Peyer's patch (tissue), 4 donors: Measurements from ENCODE around the gene YARS1. TPM values are rescaled to one million over a fixed set of nuclear protein-coding genes. Genes with fewer than 3 reads are reported as not detected.
A peak's percentile ranks its signal among the peaks of the same experiment; 100 is the strongest.

ENCODE experiments used
- DNase-seq, 3 donors: peaks; one replicate each; pipeline ENCODE4 v3.0.0-alpha.2; 2017 to 2019
- H3K27ac ChIP-seq, 4 donors: fragments of 200-600 bp; sonication (generic); one replicate each; pipeline ENCODE4 v1.5.1; 2016 to 2019
- H3K27me3 ChIP-seq, 2 donors: fragments of 200-600 bp; sonication (generic); one replicate each; pipeline ENCODE4 v1.5.1; 2019
- H3K36me3 ChIP-seq, 3 donors: fragments of 200-600 bp; sonication (generic); one replicate each; pipeline ENCODE4 v1.5.1; 2016 to 2019
- H3K4me1 ChIP-seq, 4 donors: fragments of 200-600 bp; sonication (generic); one replicate each; pipeline ENCODE4 v1.5.1; 2016 to 2019
- H3K4me3 ChIP-seq, 4 donors: fragments of 200-600 bp; sonication (generic); 1 replicate in 3 of 4; 2 replicates in 1 of 4; pipeline ENCODE4 v1.5.1; 2016 to 2019; ENCODE audit warnings: mild to moderate bottlenecking in 1 of 4
- H3K9me3 ChIP-seq, 4 donors: fragments of 200-600 bp; sonication (generic); one replicate each; pipeline ENCODE4 v1.5.1; 2016 to 2019; ENCODE audit warnings: mild to moderate bottlenecking in 1 of 4
- CTCF ChIP-seq, 6 experiments: fragments of 450-650 bp in 4 of 6; fragments of 200-600 bp in 2 of 6; sonication (generic) in 1 of 6; IDR thresholded peaks; one replicate each; pipeline ENCODE4 v1.5.1; 2017 to 2019; ENCODE audit warnings: antibody characterized with exemption in 6 of 6, mild to moderate bottlenecking in 3 of 6, moderate library complexity in 1 of 6
- POLR2A ChIP-seq, 2 donors: fragments of 450-650 bp; IDR thresholded peaks; one replicate each; pipeline ENCODE4 v1.5.1; 2017; ENCODE audit warnings: antibody characterized with exemption in 2 of 2, mild to moderate bottlenecking in 2 of 2, moderate library complexity in 2 of 2
- total RNA-seq, 4 donors: library from RNA; depleted of rRNA; stranded (reverse); fragments of >200 nt; gene quantifications; one replicate each; pipeline ENCODE4 v1.1.0, GENCODE V29; 2016

Gene YARS1
- total RNA-seq, 4 donors from 2014 or later: 29.6 to 93.3 (median 50.4) TPM

- peak in 1 of 3 donors; percentile 40 for DNase-seq
- H3K36me3 ChIP-seq: peaks cover 0 to 78% (median 0%) of the 10 kb centered on the region in 3 donors
- H3K4me1 ChIP-seq: no peaks in the 10 kb centered on the region
- H3K9me3 ChIP-seq: no peaks in the 10 kb centered on the region
- peak overlapping the region in 1 of 4 donors; percentile 10 for H3K27ac ChIP-seq
- no peak for TF ChIP-seq POLR2A (IDR thresholded peaks at IDR 0.05)
- no peak for TF ChIP-seq CTCF (IDR thresholded peaks at IDR 0.05)
- no peak overlapping the region for H3K4me3 ChIP-seq
- H3K27me3 ChIP-seq: no peaks in the 10 kb centered on the region
Observed at GRCh38 chr1:32780628-32781234, 36.4 kb downstream of the YARS1 start.

GRCh38 chr1:32780005-32780404, 37.2 kb downstream of the YARS1 start:
- H3K36me3 ChIP-seq: peaks cover 0 to 78% (median 0%) of the 10 kb centered on the region in 3 donors
- H3K9me3 ChIP-seq: no peaks in the 10 kb centered on the region
- no peaks in the 10 kb centered on the region for H3K4me1 ChIP-seq
- H3K4me3 ChIP-seq: no peak overlapping the region
- H3K27me3 ChIP-seq: no peaks in the 10 kb centered on the region
- DNase-seq: peak in 1 of 3 donors; percentile 46
- no peak overlapping the region for H3K27ac ChIP-seq
- TF ChIP-seq CTCF (IDR thresholded peaks at IDR 0.05) (no peak), POLR2A (IDR thresholded peaks at IDR 0.05) (no peak)

DNA sequence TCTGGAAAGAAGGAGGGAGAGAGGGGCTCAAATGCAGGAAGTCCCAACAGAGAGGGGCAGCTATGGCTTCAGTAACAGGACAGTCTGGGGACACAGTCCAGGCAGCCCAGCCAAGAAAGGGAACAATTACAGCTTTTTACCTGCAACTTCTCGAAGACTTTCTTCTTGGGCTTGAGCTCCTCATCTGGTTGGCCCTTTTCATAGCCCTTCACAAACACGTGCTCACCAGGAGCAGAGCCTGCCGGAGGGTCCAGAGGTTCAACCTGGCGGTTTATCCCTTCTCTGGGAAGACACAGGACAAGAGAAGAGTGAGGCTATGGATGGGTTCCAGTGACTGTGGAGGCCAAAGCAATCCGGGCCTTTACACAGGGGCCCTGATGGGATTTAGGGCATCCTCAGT, 37.9 kb downstream of the YARS1 start:
- no peak for TF ChIP-seq POLR2A (IDR thresholded peaks at IDR 0.05)
- no peak for TF ChIP-seq CTCF (IDR thresholded peaks at IDR 0.05)

DNA sequence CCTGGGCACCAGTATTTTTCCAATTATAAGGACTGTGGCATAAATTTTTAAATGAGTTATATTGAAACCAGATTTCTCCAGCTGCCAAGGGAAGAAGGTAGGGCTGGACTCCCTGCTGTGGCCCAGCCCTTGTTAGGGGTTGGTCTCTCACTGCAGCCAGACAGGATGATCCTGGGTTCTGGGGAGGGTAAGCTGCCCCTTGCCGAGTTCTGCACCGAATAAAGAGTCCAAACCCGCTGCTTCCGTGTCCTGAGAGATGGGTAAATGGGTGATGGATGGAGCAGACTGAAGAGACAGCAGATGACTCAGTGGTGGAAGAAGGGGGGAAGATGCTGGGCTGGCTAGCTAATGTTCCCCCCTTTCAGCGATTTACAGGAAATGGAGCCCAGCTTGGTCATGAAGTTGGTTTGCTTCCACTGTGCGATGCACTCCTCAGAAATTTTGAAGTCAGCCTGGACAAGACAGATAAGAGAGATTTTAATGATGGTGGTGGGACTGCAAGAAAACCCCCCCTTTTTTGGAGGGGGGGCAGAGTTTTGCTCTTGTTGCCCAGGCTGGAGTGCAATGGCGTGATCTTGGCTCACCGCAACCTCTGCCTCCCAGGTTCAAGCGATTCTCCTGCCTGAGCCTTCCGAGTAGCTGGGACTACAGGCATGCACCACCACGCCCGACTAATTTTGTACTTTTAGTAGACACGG, 41.4 kb downstream of the YARS1 start:
- TF ChIP-seq POLR2A (IDR thresholded peaks at IDR 0.05) (no peak), CTCF (IDR thresholded peaks at IDR 0.05) (no peak)
- no peaks in the 10 kb centered on the region for H3K4me1 ChIP-seq
- H3K36me3 ChIP-seq: peaks cover 0 to 73% (median 0%) of the 10 kb centered on the region in 3 donors

More for the DNA sequence above, 37.9 kb downstream of the YARS1 start:
- Histone ChIP-seq H3K4me3 (no peak overlapping the region), H3K36me3 (peaks cover 0 to 80% (median 0%) of the 10 kb centered on the region in 3 donors), H3K9me3 (no peaks in the 10 kb centered on the region), H3K27me3 (no peaks in the 10 kb centered on the region), H3K4me1 (no peaks in the 10 kb centered on the region), H3K27ac (no peak overlapping the region)
- peak in 1 of 3 donors; percentile 40 for DNase-seq

GRCh38 chr1:32774950-32775634, 42.1 kb downstream of the YARS1 start:
- Histone ChIP-seq H3K27me3 (no peaks in the 10 kb centered on the region), H3K9me3 (no peaks in the 10 kb centered on the region), H3K27ac (peak overlapping the region in 1 of 4 donors; percentile 9), H3K4me3 (no peak overlapping the region), H3K4me1 (no peaks in the 10 kb centered on the region), H3K36me3 (peaks cover 0 to 73% (median 0%) of the 10 kb centered on the region in 3 donors)
- TF ChIP-seq CTCF (IDR thresholded peaks at IDR 0.05) (no peak), POLR2A (IDR thresholded peaks at IDR 0.05) (no peak)
- peak in 1 of 3 donors; percentile 30 for DNase-seq

More for the DNA sequence above, 41.4 kb downstream of the YARS1 start:
- H3K4me3 ChIP-seq: no peak overlapping the region
- no peaks in the 10 kb centered on the region for H3K9me3 ChIP-seq
- peak overlapping the region in 1 of 4 donors; percentile 9 for H3K27ac ChIP-seq
- DNase-seq: peak in 1 of 3 donors; percentile 40
- no peaks in the 10 kb centered on the region for H3K27me3 ChIP-seq
